GM12892 (cell line): ENCODE measurements around the gene NDOR1.

ENCODE experiments used
- DNase-seq: peaks from one replicate; pipeline ENCODE4 v3.0.0; 2011; ENCODE audit not compliant: insufficient read length
- FAIRE-seq: peaks from 2 replicates; lab custom pipeline; 2011; peaks lifted over from hg19 to GRCh38; lab: Jason Lieb, UNC
- POLR2A ChIP-seq: IDR thresholded peaks from 2 replicates; pipeline ENCODE4 v1.6.1; 2011; ENCODE audit warnings: low read depth, low read length, control low read depth
- POLR2AphosphoS5 ChIP-seq: IDR thresholded peaks from 2 replicates; pipeline ENCODE4 v1.6.1; 2011; ENCODE audit warnings: low read depth, low read length, control low read depth
- TAF1 ChIP-seq: IDR thresholded peaks from 2 replicates; pipeline ENCODE4 v1.6.1; 2011; ENCODE audit warnings: low read depth, mild to moderate bottlenecking, control low read depth, low read length, borderline replicate concordance

NDOR1 gene

GRCh38 chr9:137186385-137186784, 19.1 kb upstream of the NDOR1 start:
- DNase-seq (no peak), FAIRE-seq (no peak)
- no peak for TF ChIP-seq TAF1
- no peak for TF ChIP-seq POLR2A
- TF ChIP-seq POLR2AphosphoS5 = no peak

- TF ChIP-seq POLR2A (no peak), TAF1 (no peak), POLR2AphosphoS5 (no peak)
- peak; percentile 21 for FAIRE-seq
- DNase-seq = no peak
Measured at GRCh38 chr9:137187386-137187785, 18.1 kb upstream of the NDOR1 start.

DNA sequence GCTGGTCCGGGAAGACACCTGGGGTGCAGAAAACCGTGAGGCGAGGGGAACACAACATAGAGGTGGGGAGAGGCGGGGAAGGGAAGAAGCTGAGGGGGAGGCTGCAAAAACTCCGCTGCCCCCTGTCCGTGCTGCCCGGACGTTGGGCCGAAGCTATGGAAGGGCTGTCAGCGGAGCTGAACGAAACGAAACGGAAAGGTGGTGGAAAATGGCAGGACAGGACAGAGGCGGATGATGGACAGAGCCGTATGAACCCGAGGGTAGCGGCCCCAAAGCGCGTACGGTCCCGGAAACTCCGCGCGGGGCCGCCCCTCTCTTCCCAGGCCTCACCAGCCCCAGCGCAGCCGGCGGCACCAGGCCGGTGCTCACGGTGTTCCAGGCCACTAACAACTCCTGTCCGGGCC, 17.4 kb upstream of the NDOR1 start:
- no peak for TF ChIP-seq TAF1
- no peak for TF ChIP-seq POLR2AphosphoS5
- TF ChIP-seq POLR2A = no peak
- FAIRE-seq (no peak), DNase-seq (no peak)

GRCh38 chr9:137188490-137189296, 16.8 kb upstream of the NDOR1 start, which contains the start of the genes ANAPC2 and SSNA1:
ANAPC2 (minus strand) TSS chr9:137188560; CDS start chr9:137188532, 28 bp downstream.
SSNA1 (plus strand) TSS chr9:137188676; CDS start chr9:137188727, 51 bp downstream.
- peak; percentile 100 for FAIRE-seq
- TF ChIP-seq POLR2AphosphoS5 (peak; percentile 80), TAF1 (peak; percentile 78), POLR2A (peak; percentile 90)

DNA sequence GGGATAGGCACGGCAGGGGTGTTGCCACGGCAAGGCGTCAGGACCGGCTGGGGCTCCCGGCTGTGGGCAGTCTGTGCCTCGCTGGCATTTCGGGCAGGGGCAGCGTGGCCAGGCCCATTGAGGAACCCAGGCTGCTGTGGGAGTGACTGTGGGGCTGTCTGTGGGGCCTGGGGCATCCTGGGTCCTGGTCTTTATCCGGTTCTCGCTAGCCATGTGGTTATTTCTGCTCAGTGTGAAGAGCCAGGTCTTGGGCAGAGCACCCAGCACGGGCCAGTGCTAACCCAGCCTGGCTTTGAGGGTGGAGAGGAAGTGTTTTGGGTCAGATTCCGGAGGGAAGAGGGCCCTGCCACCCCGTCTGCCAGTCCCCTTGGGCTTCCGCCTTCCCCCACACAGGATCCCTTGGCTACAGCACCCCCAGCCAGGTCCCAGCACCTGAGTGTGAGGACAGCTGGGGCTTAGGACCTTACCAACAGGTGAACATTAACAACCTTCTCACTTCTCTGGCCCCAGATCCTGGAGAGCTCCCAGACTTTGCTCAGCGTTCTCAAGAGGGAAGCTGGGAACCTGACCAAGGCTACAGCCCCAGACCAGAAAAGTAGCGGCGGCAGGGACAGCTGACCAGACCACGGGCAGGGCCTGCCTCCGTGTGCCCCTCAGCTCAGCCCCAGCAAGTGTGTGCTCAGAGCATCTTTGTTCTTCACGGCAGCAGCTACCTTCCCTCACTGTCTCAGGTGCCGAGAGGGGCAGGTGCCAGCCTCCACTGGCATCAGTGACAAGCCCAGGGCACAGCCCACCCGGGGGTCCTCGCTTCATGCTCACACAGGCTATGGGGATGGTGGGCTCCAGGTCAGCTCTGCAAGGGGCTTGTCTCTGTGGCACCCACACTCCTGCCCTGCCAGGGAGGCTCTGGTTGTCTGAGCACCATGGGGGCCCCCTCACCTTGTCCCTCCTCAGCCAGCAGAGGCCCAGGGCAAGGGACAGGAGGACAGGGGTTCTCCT, 15.9 kb upstream of the NDOR1 start:
- 0 out of 2 replicates have a peak, but pooled peaks have one; percentile 1 for TF ChIP-seq POLR2A
- no peak for TF ChIP-seq TAF1
- FAIRE-seq (no peak), DNase-seq (no peak)

More at GRCh38 chr9:137188490-137189296, 16.8 kb upstream of the NDOR1 start, which contains the start of the genes ANAPC2 and SSNA1:
- peak; percentile 91 for DNase-seq

GRCh38 chr9:137190315-137190856, 15.1 kb upstream of the NDOR1 start:
- DNase-seq (no peak), FAIRE-seq (no peak)
- TF ChIP-seq TAF1 = no peak
- no peak for TF ChIP-seq POLR2A
- no peak for TF ChIP-seq POLR2AphosphoS5

- TF ChIP-seq TAF1 (no peak), POLR2A (no peak), POLR2AphosphoS5 (no peak)
- FAIRE-seq = no peak
- no peak for DNase-seq
Measured at GRCh38 chr9:137191245-137191644, 14.3 kb upstream of the NDOR1 start.

- TF ChIP-seq TAF1 (no peak), POLR2A (no peak), POLR2AphosphoS5 (no peak)
- DNase-seq = no peak
- no peak for FAIRE-seq
Measured at GRCh38 chr9:137191691-137192447, 13.6 kb upstream of the NDOR1 start.

DNA sequence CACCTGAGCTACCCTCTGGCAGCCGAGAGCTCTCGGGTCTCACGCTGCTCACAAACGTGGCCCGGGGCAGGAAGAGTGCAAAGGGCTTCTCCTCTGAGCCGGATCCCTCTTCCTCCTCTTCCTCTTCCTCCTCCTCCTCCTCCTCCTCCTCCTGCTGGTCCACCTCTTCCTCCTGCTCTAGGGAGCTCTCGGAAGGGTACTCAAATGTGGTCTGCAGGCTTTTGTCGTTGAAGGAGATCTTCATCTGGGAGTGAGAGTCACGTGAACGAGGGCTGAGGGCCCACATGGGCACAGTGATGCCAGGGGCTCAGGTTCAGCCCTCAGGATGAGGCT, 13.1 kb upstream of the NDOR1 start:
- no peak for DNase-seq
- no peak for FAIRE-seq
- no peak for TF ChIP-seq POLR2A
- no peak for TF ChIP-seq POLR2AphosphoS5
- TF ChIP-seq TAF1 = no peak

DNA sequence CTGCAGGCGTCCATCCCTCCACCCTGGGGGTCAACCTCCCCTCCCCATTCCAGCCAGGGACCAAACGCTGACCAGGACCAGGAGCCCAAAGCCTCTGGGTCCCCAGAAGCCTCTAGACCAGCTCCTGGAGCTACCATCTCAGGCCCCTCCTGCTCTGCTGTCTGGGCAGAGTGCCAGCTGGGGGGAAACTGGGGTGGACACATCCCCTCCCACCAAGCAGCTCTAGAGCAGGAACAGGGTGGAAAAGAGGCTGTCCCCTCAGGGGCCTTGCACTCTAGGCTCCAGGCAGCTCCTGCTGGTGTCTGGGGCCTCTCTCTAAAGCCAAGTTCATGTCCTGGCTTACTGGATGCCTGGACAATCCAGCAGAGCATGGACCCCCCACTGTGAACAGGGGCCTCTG, 12.6 kb upstream of the NDOR1 start:
- FAIRE-seq (no peak), DNase-seq (no peak)
- TF ChIP-seq POLR2AphosphoS5 = no peak

GRCh38 chr9:137193771-137194170, 11.7 kb upstream of the NDOR1 start:
- TF ChIP-seq TAF1 (no peak), POLR2AphosphoS5 (no peak), POLR2A (no peak)

More at GRCh38 chr9:137193771-137194170, 11.7 kb upstream of the NDOR1 start:
- FAIRE-seq = no peak
- DNase-seq = no peak
